Measurements from ENCODE around the gene ADAM12.

DNA sequence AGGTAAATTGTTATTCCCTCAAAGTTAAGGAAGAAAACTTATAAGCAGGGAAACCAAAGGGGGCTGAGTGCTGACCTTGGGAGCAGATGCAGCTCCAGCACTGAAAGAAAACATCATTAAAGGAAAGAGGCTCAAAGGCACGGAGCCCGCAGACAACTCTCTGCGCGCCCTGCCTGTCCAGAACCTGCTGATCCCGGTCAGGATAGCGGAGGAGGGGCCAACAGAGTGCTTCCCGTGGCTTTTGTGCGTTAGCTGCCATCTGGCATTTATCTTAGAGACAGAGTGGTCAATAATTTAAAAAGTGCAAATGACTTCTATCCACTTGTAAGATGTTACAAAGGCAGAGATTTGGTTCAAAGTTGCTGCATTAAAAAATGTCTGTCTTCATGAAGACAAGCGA, 329.8 kb downstream of the ADAM12 start:
- TF ChIP-seq, protein P1, sequence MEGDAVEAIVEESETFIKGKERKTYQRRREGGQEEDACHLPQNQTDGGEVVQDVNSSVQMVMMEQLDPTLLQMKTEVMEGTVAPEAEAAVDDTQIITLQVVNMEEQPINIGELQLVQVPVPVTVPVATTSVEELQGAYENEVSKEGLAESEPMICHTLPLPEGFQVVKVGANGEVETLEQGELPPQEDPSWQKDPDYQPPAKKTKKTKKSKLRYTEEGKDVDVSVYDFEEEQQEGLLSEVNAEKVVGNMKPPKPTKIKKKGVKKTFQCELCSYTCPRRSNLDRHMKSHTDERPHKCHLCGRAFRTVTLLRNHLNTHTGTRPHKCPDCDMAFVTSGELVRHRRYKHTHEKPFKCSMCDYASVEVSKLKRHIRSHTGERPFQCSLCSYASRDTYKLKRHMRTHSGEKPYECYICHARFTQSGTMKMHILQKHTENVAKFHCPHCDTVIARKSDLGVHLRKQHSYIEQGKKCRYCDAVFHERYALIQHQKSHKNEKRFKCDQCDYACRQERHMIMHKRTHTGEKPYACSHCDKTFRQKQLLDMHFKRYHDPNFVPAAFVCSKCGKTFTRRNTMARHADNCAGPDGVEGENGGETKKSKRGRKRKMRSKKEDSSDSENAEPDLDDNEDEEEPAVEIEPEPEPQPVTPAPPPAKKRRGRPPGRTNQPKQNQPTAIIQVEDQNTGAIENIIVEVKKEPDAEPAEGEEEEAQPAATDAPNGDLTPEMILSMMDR (IDR thresholded peaks at IDR 0.05) = no peak
- no peak for TF ChIP-seq POLR2A (IDR thresholded peaks at IDR 0.05)
- TF ChIP-seq POLR2AphosphoS5 (IDR thresholded peaks at IDR 0.05) = no peak

All from prostate gland (tissue), 2 donors.